IPS DF 6.9 (cell line): ENCODE measurements around the gene MLLT1.

ENCODE experiments used
- DNase-seq: peaks from one replicate; pipeline ENCODE4 v3.0.0-alpha.2; 2013; ENCODE audit warnings: low read depth, low spot score
- H3K27ac ChIP-seq: one replicate; pipeline ENCODE4 v1.5.1; 2013; ENCODE audit warnings: low read length, control low read depth
- H3K27me3 ChIP-seq: 2 replicates; pipeline ENCODE4 v1.6.1; 2013; ENCODE audit warnings: mild to moderate bottlenecking, low read length; ENCODE audit not compliant: control insufficient read depth, insufficient read depth
- H3K36me3 ChIP-seq: 2 replicates; pipeline ENCODE4 v1.6.1; 2013; ENCODE audit warnings: low read length; ENCODE audit not compliant: control insufficient read depth, insufficient read depth
- H3K4me1 ChIP-seq: 2 replicates; pipeline ENCODE4 v1.6.1; 2013; ENCODE audit warnings: low read length; ENCODE audit not compliant: control insufficient read depth, insufficient read depth
- H3K4me3 ChIP-seq: 2 replicates; pipeline ENCODE4 v1.5.1; 2013; ENCODE audit warnings: mild to moderate bottlenecking, low read length
- H3K9me3 ChIP-seq: 2 replicates; pipeline ENCODE4 v1.6.1; 2013; ENCODE audit warnings: low read length, inconsistent platforms; ENCODE audit not compliant: control insufficient read depth, insufficient read depth
- WGBS: extraction: QIAGEN DNeasy Blood & Tissue Kit; methylation state at CpG from one replicate; pipeline ENCODE4 v1.1.7; 2013; ENCODE audit warnings: mixed read lengths, missing lambda C conversion rate; ENCODE audit not compliant: insufficient read length, insufficient coverage; 5-methylcytosine and 5-hydroxymethylcytosine counted together

Gene MLLT1

DNA sequence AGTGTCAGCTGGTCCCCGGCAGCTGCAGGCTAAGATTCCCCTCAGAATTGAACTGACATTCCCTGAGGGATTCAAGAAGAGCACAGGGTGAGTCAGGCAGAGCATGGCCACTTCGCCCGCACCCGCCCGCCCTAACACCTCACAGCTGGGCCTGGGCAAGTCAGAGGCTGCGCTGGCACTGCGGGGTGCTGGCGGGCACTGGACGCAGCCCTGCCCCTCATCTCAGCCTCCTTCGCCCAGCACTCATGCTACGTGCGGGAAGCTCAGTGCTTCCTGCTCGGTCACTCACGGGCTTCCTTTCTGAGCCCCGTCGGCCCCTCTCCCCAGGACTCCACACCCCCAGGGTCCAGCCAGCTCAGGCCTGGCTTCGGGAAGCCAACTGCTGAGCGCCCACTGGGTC is 56.9 kb downstream of the MLLT1 start:
- no peak for DNase-seq
- Histone ChIP-seq H3K4me3 (no peak overlapping the region), H3K36me3 (peaks cover 23% of the 10 kb centered on the region), H3K27me3 (no peaks in the 10 kb centered on the region), H3K27ac (no peak overlapping the region), H3K9me3 (no peaks in the 10 kb centered on the region), H3K4me1 (no peaks in the 10 kb centered on the region)
- no CpG with 5 or more reads among the region's 18 CpGs for WGBS

DNA sequence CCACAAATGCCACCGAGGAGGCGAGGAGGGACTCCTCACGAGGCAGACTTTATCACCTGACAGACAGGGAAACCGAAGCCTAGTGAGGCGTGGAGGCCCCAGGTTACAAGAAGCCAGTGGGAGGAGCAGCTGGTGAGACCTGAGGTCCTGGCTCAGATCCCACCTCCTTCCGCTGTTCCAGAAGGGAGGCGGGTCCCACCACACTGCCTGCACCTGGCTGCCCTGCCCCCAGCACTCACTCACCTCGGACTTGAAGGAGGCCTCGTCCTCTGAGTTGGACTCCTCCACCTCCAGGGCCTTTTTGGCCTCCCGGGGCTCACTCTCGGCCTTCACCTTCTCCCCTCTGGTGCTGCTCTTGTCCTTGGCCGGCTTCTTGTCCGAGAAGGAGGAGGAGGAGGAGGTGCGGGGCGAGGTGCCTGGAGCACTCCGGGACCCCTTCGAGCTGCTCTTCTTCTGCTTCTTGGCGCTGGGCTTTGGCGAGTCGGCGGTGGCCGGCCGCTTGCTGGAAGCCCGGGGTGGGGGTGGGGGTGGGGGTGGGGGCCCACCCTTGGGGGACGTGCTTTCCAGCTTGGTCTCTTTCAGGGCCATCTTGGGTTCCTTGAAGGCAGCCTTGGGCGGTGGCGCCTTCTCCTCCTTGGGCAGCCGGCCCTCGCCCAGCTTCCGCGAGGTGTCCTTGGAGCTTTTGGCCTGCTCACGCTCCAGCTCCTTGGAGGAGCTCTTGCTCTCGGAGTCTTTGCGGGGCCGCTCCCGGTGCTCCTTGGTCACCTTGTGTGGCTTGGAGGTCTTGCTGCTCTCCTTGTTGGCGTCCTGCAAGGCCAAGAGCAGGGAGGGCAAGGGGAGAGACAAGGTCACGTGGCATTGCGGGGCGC is 57.7 kb downstream of the MLLT1 start:
- Histone ChIP-seq H3K4me1 (peaks cover 4% of the 10 kb centered on the region; the same call in 1 of the 2 replicates), H3K36me3 (peaks cover 19% of the 10 kb centered on the region)

DNA sequence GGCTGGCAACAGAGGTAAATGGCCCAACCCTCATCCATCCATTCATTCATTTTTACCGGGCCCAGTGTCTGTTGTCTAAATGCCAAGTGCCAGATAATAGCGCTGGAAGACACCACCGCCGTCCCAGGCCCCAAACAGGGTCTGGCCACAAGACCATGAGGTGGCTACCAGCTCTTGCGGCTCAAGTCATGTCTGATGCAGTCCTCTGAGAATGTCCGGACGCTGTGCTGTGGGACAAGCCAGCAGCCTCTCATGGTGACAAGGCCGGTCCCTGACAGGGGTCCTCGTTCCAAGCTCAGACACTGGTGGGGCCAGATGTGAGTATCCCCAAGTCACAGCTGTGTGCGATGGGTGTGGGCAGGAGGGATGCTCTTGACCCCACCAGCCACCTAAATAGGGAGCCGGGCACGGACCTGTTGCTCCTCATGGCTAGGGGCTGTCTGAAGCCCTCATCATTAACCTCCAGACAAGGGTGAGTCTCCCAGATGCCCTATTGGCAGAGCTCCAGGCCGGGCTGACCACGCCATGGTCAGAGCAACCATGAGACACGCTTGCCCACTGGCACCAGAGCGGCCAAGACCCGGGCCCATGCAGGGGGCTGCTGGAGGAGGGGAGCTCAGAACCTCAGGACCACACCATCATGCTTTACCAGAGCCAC is 58.4 kb downstream of the MLLT1 start:
- Histone ChIP-seq H3K9me3 (no peaks in the 10 kb centered on the region), H3K27ac (no peak overlapping the region), H3K4me1 (peaks cover 5% of the 10 kb centered on the region; the same call in 1 of the 2 replicates), H3K36me3 (peaks cover 14% of the 10 kb centered on the region), H3K27me3 (no peaks in the 10 kb centered on the region), H3K4me3 (no peak overlapping the region)
- WGBS = no CpG with 5 or more reads among the region's 17 CpGs
- DNase-seq = no peak

More for the DNA sequence above, 57.7 kb downstream of the MLLT1 start:
- Histone ChIP-seq H3K9me3 (no peaks in the 10 kb centered on the region), H3K27me3 (no peaks in the 10 kb centered on the region), H3K27ac (no peak overlapping the region), H3K4me3 (no peak overlapping the region)
- DNase-seq = no peak
- WGBS = no CpG with 5 or more reads among the region's 40 CpGs

DNA sequence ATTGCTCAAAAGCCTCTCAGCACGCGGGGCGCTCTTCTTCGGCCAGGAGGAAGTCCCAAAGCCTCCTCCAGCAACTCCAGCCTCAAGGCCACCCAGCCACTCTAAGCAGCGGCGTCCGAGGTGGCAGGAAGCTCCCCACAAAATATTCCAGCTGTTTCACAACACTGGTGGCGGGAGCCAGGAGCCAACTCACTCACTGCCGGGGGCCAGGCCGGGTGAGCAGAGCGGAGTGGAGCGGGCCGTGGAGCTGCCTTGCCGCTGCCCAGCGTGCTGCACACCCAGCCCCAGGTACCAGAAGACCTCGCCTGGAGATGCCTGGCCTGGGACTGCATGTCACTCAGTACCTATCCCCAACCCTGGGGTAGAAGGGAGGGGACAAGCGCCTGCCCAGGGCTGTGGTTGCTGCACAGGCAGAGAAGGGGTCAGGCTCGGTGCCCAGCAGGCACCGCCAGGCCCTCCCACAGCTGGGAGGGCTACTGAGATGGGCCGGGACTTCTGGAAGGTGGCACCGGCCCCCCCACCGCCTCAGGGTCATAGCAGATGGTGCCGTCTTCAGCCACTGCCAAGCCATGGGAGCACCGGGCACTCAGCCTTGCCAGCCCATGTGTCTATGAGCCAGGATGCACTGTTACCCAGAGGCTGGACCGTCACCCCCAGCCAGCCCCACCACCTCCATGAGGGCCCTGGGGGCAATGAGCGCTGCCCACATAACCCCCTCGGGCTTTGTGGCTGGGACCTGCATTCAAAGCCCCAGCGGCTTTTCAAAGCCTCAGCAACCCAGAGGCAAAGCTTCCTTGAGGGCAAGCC is 59.2 kb downstream of the MLLT1 start:
- Histone ChIP-seq H3K4me3 (no peak overlapping the region), H3K4me1 (peaks cover 5% of the 10 kb centered on the region; the same call in 1 of the 2 replicates), H3K27me3 (no peaks in the 10 kb centered on the region), H3K27ac (no peak overlapping the region), H3K36me3 (peaks cover 11% of the 10 kb centered on the region), H3K9me3 (no peaks in the 10 kb centered on the region)
- no CpG with 5 or more reads among the region's 28 CpGs for WGBS
- DNase-seq = no peak

DNA sequence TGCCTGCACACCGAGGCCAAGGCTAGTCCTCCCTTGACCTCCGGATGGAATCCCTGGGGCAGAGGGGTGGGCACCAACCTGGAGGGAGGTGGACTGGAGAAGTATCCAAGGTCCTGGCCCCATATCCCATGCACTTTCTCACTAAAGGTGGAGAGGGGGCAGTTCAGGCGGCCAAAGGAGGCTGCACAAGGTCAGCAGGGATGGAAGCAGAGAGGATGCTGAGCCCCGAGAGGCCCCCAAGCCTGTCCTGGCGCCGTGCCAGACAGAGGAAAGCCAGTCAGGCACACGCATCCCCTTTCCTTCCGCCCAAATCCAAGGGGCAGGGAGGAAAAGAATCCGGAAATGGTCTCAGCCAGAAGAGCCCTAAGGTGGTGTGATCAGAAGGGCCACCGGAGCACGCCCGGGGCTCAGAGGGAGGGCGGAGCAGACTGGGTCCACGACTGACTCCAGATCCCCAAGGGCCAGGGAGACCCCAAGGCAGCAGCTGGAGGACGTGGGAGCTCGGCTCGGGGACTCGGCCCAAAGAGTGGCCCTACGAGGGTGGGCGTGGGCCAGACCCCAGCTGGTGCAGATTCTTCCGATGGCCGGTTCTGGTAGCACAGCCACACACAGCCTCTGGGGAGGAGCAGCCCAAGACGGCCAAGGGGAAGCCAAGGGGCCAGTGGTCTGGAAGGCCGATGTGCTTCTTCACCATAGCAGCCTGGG is 60.0 kb downstream of the MLLT1 start:
- Histone ChIP-seq H3K9me3 (no peaks in the 10 kb centered on the region), H3K36me3 (peaks cover 8% of the 10 kb centered on the region; the same call in 1 of the 2 replicates), H3K27me3 (no peaks in the 10 kb centered on the region), H3K4me1 (peaks cover 5% of the 10 kb centered on the region; the same call in 1 of the 2 replicates), H3K4me3 (no peak overlapping the region), H3K27ac (no peak overlapping the region)
- DNase-seq = no peak
- WGBS = no CpG with 5 or more reads among the region's 24 CpGs

DNA sequence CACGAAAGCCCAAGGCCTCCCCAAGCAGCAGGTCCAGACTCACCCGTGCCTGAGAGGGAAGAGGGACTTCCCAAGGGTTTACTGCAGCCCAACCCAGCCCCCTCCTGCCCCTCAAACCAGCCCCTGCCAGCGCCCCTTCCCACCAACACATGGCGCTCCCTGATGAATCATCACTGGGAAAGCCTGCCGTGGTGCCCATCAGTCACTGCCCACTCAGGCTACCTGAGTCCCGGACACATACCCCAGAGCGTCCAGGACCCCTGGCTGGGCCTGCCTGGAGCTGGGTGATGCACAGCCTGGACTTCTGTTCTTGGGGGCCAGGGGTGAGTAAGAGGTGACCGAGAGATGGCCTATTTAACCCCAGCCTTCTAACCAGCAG is 60.6 kb downstream of the MLLT1 start:
- no peak overlapping the region for H3K4me3 ChIP-seq
- H3K27ac ChIP-seq = no peak overlapping the region
- WGBS = no CpG with 5 or more reads among the region's 8 CpGs
- H3K9me3 ChIP-seq = no peaks in the 10 kb centered on the region
- peaks cover 5% of the 10 kb centered on the region; the same call in 1 of the 2 replicates for H3K36me3 ChIP-seq
- DNase-seq = no peak
- H3K4me1 ChIP-seq = peaks cover 5% of the 10 kb centered on the region; the same call in 1 of the 2 replicates
- no peaks in the 10 kb centered on the region for H3K27me3 ChIP-seq

DNA sequence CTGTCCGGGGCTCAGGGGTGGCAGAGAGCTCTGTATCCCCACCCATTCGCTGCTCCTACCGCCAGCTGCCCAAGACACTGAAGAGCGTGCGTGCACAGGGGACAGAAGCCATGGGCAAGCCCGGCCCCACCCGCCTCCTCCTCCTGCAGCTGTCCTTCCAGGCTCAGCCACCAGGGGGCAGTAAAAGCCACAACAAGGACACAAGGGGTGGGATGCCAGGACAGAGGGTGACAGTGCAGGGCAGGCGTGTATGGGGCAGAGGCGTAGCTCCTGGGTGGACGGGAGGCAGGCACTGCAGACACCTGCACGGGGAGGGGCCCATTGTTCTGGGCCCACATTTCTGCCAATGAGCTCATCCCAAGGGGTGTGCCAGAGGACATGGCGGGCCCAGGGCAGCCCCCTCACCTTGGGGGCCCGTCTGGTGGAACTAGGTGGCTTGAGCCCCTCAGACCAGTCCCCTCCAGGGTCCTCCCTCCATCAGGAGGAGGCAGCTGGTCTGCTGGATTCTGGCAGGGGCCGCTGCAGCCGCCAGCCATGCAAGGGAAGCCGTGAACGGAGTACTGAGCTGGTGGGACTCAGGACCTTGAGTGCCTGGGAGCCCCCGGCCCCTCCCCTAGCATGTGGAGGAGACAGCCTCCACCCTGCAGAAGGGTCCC is 61.2 kb downstream of the MLLT1 start:
- Histone ChIP-seq H3K9me3 (no peaks in the 10 kb centered on the region), H3K36me3 (peaks cover 3% of the 10 kb centered on the region; the same call in 1 of the 2 replicates)

DNA sequence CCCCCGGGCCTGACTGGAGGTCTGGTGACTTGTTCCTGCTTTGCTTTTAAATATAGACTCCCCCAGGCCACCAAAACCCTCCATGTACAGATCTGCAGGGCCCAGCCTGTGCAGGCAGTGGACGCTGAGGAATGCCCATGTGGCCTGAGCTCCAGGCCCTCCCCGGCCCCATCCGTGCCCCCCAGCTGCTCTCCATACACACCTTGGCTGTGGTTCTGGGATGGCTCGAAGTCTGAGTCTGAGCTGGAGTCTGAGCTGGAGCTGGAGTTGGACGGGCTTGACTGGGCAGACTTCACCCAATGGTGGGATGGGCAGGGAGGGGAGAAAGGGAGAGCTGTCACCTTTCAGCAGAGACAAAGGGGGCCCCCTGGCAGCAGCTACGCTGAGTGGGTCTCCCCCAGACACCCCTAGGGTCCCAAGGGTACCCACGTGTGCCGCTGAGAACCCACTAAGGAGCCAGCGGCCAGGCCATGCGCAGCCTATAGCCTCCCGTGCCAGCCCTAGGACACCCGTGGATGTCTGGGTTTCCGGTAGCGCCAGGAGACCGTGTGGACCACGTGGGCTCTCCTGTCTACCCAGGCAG is 61.9 kb downstream of the MLLT1 start:
- Histone ChIP-seq H3K4me3 (no peak overlapping the region), H3K4me1 (peaks cover 5% of the 10 kb centered on the region; the same call in 1 of the 2 replicates), H3K9me3 (no peaks in the 10 kb centered on the region), H3K36me3 (peaks cover 9% of the 10 kb centered on the region; the same call in 1 of the 2 replicates), H3K27me3 (no peaks in the 10 kb centered on the region), H3K27ac (no peak overlapping the region)
- no CpG with 5 or more reads among the region's 17 CpGs for WGBS
- DNase-seq = no peak

More for the DNA sequence above, 61.2 kb downstream of the MLLT1 start:
- peak; percentile 71 for DNase-seq
- no peaks in the 10 kb centered on the region for H3K27me3 ChIP-seq
- no CpG with 5 or more reads among the region's 18 CpGs for WGBS
- no peak overlapping the region for H3K4me3 ChIP-seq
- no peak overlapping the region for H3K27ac ChIP-seq
- H3K4me1 ChIP-seq = peaks cover 5% of the 10 kb centered on the region; the same call in 1 of the 2 replicates

DNA sequence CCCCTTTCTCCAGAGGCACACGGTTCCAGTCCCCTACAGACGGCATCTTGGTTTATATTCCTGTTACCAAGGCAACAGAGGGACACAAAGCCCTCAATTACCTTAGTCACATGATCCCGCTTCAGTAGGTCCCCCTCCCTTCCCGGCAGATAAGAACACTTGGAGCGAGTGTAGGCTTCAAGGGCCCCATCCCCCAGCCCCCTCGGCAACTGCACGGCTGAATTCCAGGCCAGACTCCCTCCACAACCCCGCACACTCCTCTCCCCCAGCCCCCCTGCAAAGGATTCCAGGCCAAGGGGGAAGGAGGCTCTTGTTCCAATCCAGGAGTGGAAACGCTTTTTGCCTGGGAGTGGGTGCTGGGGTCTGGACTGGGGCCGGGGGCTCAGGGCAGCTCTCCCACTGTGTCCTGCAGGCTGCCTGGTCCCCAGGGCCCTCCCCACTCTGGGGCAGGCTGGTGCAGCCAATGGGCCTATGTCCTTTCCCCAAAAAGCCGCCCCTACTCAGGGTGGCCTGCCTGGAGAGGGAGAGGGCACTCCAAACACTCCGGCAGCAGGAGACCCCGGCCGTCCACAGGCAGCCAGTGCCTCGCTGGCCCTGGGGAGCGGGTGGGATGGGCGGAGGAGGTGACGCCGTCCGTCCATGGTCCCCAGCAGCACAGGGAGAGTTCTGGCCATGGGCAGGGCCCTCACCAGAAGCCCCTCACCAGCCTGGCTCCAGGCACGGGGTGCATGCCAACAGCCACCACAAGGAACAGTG is 62.6 kb downstream of the MLLT1 start:
- no peak overlapping the region for H3K27ac ChIP-seq
- no CpG with 5 or more reads among the region's 21 CpGs for WGBS

More for the DNA sequence above, 62.6 kb downstream of the MLLT1 start:
- no peaks in the 10 kb centered on the region for H3K9me3 ChIP-seq
- no peaks in the 10 kb centered on the region for H3K27me3 ChIP-seq
- H3K36me3 ChIP-seq = peaks cover 13% of the 10 kb centered on the region; the same call in 1 of the 2 replicates
- DNase-seq = peak; percentile 25
- H3K4me1 ChIP-seq = peaks cover 5% of the 10 kb centered on the region; the same call in 1 of the 2 replicates
- H3K4me3 ChIP-seq = no peak overlapping the region
